ENCODE measurements around the gene SV2B. TPM values are rescaled to one million over a fixed set of nuclear protein-coding genes. Genes with fewer than 3 reads are reported as not detected.

The SV2B gene
- total RNA-seq, 1 experiment from 2014 or later: 3.9 TPM

- H3K27ac ChIP-seq (ENCODE audit: low read depth, low read length, poor library complexity, severe bottlenecking): no peak overlapping the region
- no peaks in the 10 kb centered on the region for H3K4me1 ChIP-seq (ENCODE audit: insufficient read depth, low read length, poor library complexity, severe bottlenecking)
- no peaks in the 10 kb centered on the region for H3K27me3 ChIP-seq (replicated peaks; ENCODE audit: insufficient read depth, low read depth, low read length, poor library complexity)
- H3K9me3 ChIP-seq (ENCODE audit: low read depth, low read length, poor library complexity, severe bottlenecking): no peaks in the 10 kb centered on the region
- POLR2A ChIA-PET (ENCODE audit: low non-redundant PET): no interaction called here
- CTCF ChIA-PET: no interaction called here
- intact Hi-C loops (cut with micrococcal nuclease; ENCODE audit: unreplicated experiment): no loop called here
- H3K4me3 ChIP-seq (ENCODE audit: low read depth, low read length, poor library complexity, severe bottlenecking): no peak overlapping the region
- H3K36me3 ChIP-seq (ENCODE audit: insufficient read depth, low read length, poor library complexity, severe bottlenecking): no peaks in the 10 kb centered on the region
- no peak for TF ChIP-seq EZH2 (IDR thresholded peaks at IDR 0.05; ENCODE audit: borderline replicate concordance, low read depth, low read length, poor library complexity, severe bottlenecking)
- TF ChIP-seq CTCF (conservative IDR thresholded peaks at IDR 0.05; ENCODE audit: low read depth, low read length): no peak
- BruUV-seq (replicated peaks): no TSS peak
- DNase-seq (ENCODE audit: low spot score): no peak
Observed at GRCh38 chr15:91196768-91197167, 96.7 kb downstream of the SV2B start.

- H3K36me3 ChIP-seq (ENCODE audit: insufficient read depth, low read length, poor library complexity, severe bottlenecking): no peaks in the 10 kb centered on the region
- POLR2A ChIA-PET (ENCODE audit: low non-redundant PET): no interaction called here
- no peak for DNase-seq (ENCODE audit: low spot score)
- H3K27me3 ChIP-seq (replicated peaks; ENCODE audit: insufficient read depth, low read depth, low read length, poor library complexity): no peaks in the 10 kb centered on the region
- no peak overlapping the region for H3K27ac ChIP-seq (ENCODE audit: low read depth, low read length, poor library complexity, severe bottlenecking)
- H3K9me3 ChIP-seq (ENCODE audit: low read depth, low read length, poor library complexity, severe bottlenecking): no peaks in the 10 kb centered on the region
- BruUV-seq (replicated peaks): no TSS peak
- CTCF ChIA-PET: no interaction called here
- no peaks in the 10 kb centered on the region for H3K4me1 ChIP-seq (ENCODE audit: insufficient read depth, low read length, poor library complexity, severe bottlenecking)
- H3K4me3 ChIP-seq (ENCODE audit: low read depth, low read length, poor library complexity, severe bottlenecking): no peak overlapping the region
- no peak for TF ChIP-seq EZH2 (IDR thresholded peaks at IDR 0.05; ENCODE audit: borderline replicate concordance, low read depth, low read length, poor library complexity, severe bottlenecking)
- intact Hi-C loops (cut with micrococcal nuclease; ENCODE audit: unreplicated experiment): no loop called here
Observed at GRCh38 chr15:91199511-91199910, 99.5 kb downstream of the SV2B start.

- no peak overlapping the region for H3K27ac ChIP-seq (ENCODE audit: low read depth, low read length, poor library complexity, severe bottlenecking)
- POLR2A ChIA-PET (ENCODE audit: low non-redundant PET): no interaction called here
- no peaks in the 10 kb centered on the region for H3K4me1 ChIP-seq (ENCODE audit: insufficient read depth, low read length, poor library complexity, severe bottlenecking)
- CTCF ChIA-PET: no interaction called here
- BruUV-seq (replicated peaks): no TSS peak
- DNase-seq (ENCODE audit: low spot score): no peak
- no peaks in the 10 kb centered on the region for H3K36me3 ChIP-seq (ENCODE audit: insufficient read depth, low read length, poor library complexity, severe bottlenecking)
- TF ChIP-seq EZH2 (IDR thresholded peaks at IDR 0.05; ENCODE audit: borderline replicate concordance, low read depth, low read length, poor library complexity, severe bottlenecking) (no peak), CTCF (conservative IDR thresholded peaks at IDR 0.05; ENCODE audit: low read depth, low read length) (no peak)
- no peak overlapping the region for H3K4me3 ChIP-seq (ENCODE audit: low read depth, low read length, poor library complexity, severe bottlenecking)
- peaks cover 3% of the 10 kb centered on the region for H3K27me3 ChIP-seq (replicated peaks; ENCODE audit: insufficient read depth, low read depth, low read length, poor library complexity)
- intact Hi-C loops (cut with micrococcal nuclease; ENCODE audit: unreplicated experiment): no loop called here
- H3K9me3 ChIP-seq (ENCODE audit: low read depth, low read length, poor library complexity, severe bottlenecking): no peaks in the 10 kb centered on the region
Observed at GRCh38 chr15:91200101-91200754, 100.2 kb downstream of the SV2B start.

- peaks cover 3% of the 10 kb centered on the region for H3K27me3 ChIP-seq (replicated peaks; ENCODE audit: insufficient read depth, low read depth, low read length, poor library complexity)
- ChIA-PET POLR2A (ENCODE audit: low non-redundant PET) (no interaction called here), CTCF (no interaction called here)
- no peak for TF ChIP-seq EZH2 (IDR thresholded peaks at IDR 0.05; ENCODE audit: borderline replicate concordance, low read depth, low read length, poor library complexity, severe bottlenecking)
- TF ChIP-seq CTCF (conservative IDR thresholded peaks at IDR 0.05; ENCODE audit: low read depth, low read length): no peak
- intact Hi-C loops (cut with micrococcal nuclease; ENCODE audit: unreplicated experiment): no loop called here
- DNase-seq (ENCODE audit: low spot score): no peak
- H3K4me3 ChIP-seq (ENCODE audit: low read depth, low read length, poor library complexity, severe bottlenecking): no peak overlapping the region
- no peak overlapping the region for H3K27ac ChIP-seq (ENCODE audit: low read depth, low read length, poor library complexity, severe bottlenecking)
- BruUV-seq (replicated peaks): no TSS peak
- H3K9me3 ChIP-seq (ENCODE audit: low read depth, low read length, poor library complexity, severe bottlenecking): no peaks in the 10 kb centered on the region
- H3K36me3 ChIP-seq (ENCODE audit: insufficient read depth, low read length, poor library complexity, severe bottlenecking): no peaks in the 10 kb centered on the region
- H3K4me1 ChIP-seq (ENCODE audit: insufficient read depth, low read length, poor library complexity, severe bottlenecking): no peaks in the 10 kb centered on the region
Observed at GRCh38 chr15:91202510-91203102, 102.5 kb downstream of the SV2B start.

All from A673 (cell line).